B cell (primary cell): Measurements from ENCODE around the gene FALEC. TPM values are rescaled to one million over a fixed set of nuclear protein-coding genes. Genes with fewer than 3 reads are reported as not detected.

Experiments
- ATAC-seq: fragments of 200-7000 bp; cut with Tn5 transposase; one replicate; pipeline ENCODE4 v1.10.0; 2021; ENCODE audit warnings: low read depth, mild to moderate bottlenecking, moderate number of reproducible peaks, moderate library complexity
- CTCF ChIA-PET: fragments of 350-600 bp; sonication (Branson Sonifier 250); formaldehyde crosslinking; loops from one replicate; lab custom pipeline; 2021; ENCODE audit warnings: antibody characterized with exemption, inconsistent platforms; lab: Charles Lee
- POLR2A ChIA-PET: fragments of 350-600 bp; sonication (Branson Sonifier 250); formaldehyde crosslinking; loops from one replicate; lab custom pipeline; 2021; ENCODE audit warnings: antibody characterized with exemption; lab: Charles Lee
- DNase-seq: peaks from one replicate; pipeline ENCODE4 v3.0.0; 2013
- H2AFZ ChIP-seq: 2 replicates; pipeline ENCODE4 v1.6.1; 2012; ENCODE audit warnings: mild to moderate bottlenecking, low read depth, low read length; ENCODE audit not compliant: insufficient read depth, poor library complexity, severe bottlenecking
- H3K27ac ChIP-seq, 2 donors: 1 replicate in 1 of 2; 2 replicates in 1 of 2; pipeline ENCODE4 v1.5.1; 2012 to 2013; ENCODE audit warnings: low read length in 2 of 2, mild to moderate bottlenecking in 2 of 2, moderate library complexity in 1 of 2
- H3K27me3 ChIP-seq, 4 experiments: fragments of 200-600 bp in 1 of 4; sonication (generic) in 1 of 4; replicated peaks in 1 of 4; 1 replicate in 2 of 4; 2 replicates in 2 of 4; pipeline versions ENCODE4 v1.6.1 to v1.7.0; 2013 to 2016; ENCODE audit warnings: low read length in 3 of 4, mild to moderate bottlenecking in 2 of 4, mixed read lengths in 1 of 4, moderate library complexity in 1 of 4; ENCODE audit not compliant: insufficient read depth in 4 of 4, control insufficient read depth in 3 of 4; ENCODE audit errors: control extremely low read depth in 1 of 4
- H3K36me3 ChIP-seq, 2 experiments: replicated peaks in 1 of 2; 1 replicate in 1 of 2; 2 replicates in 1 of 2; pipeline versions ENCODE4 v1.6.1 to v1.7.1; 2013; ENCODE audit warnings: low read length in 1 of 2; ENCODE audit not compliant: insufficient read depth in 2 of 2, control insufficient read depth in 1 of 2; ENCODE audit errors: control extremely low read depth in 1 of 2, extremely low read depth in 1 of 2
- H3K4me1 ChIP-seq, 2 donors: fragments of 200-600 bp in 1 of 2; sonication (generic) in 1 of 2; 1 replicate in 1 of 2; 2 replicates in 1 of 2; pipeline versions ENCODE4 v1.5.1 to v1.6.1; 2013 to 2017; ENCODE audit warnings: low read length in 2 of 2; ENCODE audit not compliant: control insufficient read depth in 2 of 2, insufficient read depth in 2 of 2
- H3K4me2 ChIP-seq: replicated peaks from 2 replicates; pipeline ENCODE3; 2012; ENCODE audit warnings: mild to moderate bottlenecking, low read depth, low read length; ENCODE audit not compliant: poor library complexity, severe bottlenecking
- H3K4me3 ChIP-seq, 5 experiments: fragments of 200-600 bp in 1 of 5; sonication (generic) in 1 of 5; 1 replicate in 3 of 5; 2 replicates in 2 of 5; pipeline versions ENCODE4 v1.5.1 to v1.7.0; 2011 to 2016; ENCODE audit warnings: low read length in 4 of 5, mild to moderate bottlenecking in 4 of 5, low read depth in 2 of 5, control low read depth in 1 of 5, moderate library complexity in 1 of 5; ENCODE audit not compliant: insufficient read depth in 1 of 5; ENCODE audit errors: control extremely low read depth in 1 of 5, extremely low read depth in 1 of 5
- H3K79me2 ChIP-seq: fragments of 200-600 bp; sonication (generic); one replicate; pipeline ENCODE4 v1.6.0; 2016; ENCODE audit warnings: low read length; ENCODE audit not compliant: control insufficient read depth, insufficient read depth
- H3K9ac ChIP-seq: fragments of 200-600 bp; sonication (generic); 2 replicates; pipeline ENCODE4 v1.6.1; 2017; ENCODE audit warnings: mild to moderate bottlenecking, low read length, moderate library complexity
- H3K9me3 ChIP-seq, 3 donors: one replicate each; pipeline versions ENCODE4 v1.6.1 to v1.7.1; 2013; ENCODE audit warnings: low read length in 2 of 3; ENCODE audit not compliant: control insufficient read depth in 2 of 3, insufficient read depth in 1 of 3; ENCODE audit errors: control extremely low read depth in 1 of 3
- H4K20me1 ChIP-seq: 2 replicates; pipeline ENCODE4 v1.6.0; 2012; ENCODE audit warnings: mild to moderate bottlenecking, low read length; ENCODE audit not compliant: insufficient read depth, control insufficient read depth, poor library complexity, severe bottlenecking
- H3K27ac Mint-ChIP-seq: one replicate; pipeline ENCODE4 v1.8.0; 2021; ENCODE audit warnings: mixed read lengths
- H3K27me3 Mint-ChIP-seq: one replicate; pipeline ENCODE4 v1.8.0; 2021; ENCODE audit warnings: mixed read lengths
- H3K4me1 Mint-ChIP-seq: one replicate; pipeline ENCODE4 v1.8.0; 2021; ENCODE audit warnings: mixed read lengths
- H3K4me3 Mint-ChIP-seq: one replicate; pipeline ENCODE4 v1.8.0; 2021; ENCODE audit warnings: mixed read lengths
- H3K9me3 Mint-ChIP-seq: one replicate; pipeline ENCODE4 v1.8.0; 2022; ENCODE audit warnings: mixed read lengths; ENCODE audit not compliant: insufficient read depth
- EZH2 ChIP-seq: IDR thresholded peaks from 2 replicates; pipeline ENCODE4 v1.6.1; 2012; ENCODE audit warnings: borderline replicate concordance, low read depth, mild to moderate bottlenecking, moderate library complexity, low read length; ENCODE audit not compliant: insufficient read depth, poor library complexity, severe bottlenecking
- WGBS: methylation state at CpG from one replicate; pipeline ENCODE4 v1.1.5; 2013; ENCODE audit warnings: missing lambda C conversion rate; ENCODE audit not compliant: insufficient coverage; 5-methylcytosine and 5-hydroxymethylcytosine counted together
- intact Hi-C: fragments of 100-400 bp; cut with micrococcal nuclease; formaldehyde crosslinking; loops from one replicate; pipeline ENCODE4 v1.10.0; 2022
- polyA plus RNA-seq: library from polyadenylated mRNA; depleted of rRNA; stranded (reverse); fragments of >200 nt; gene quantifications from 2 replicates; pipeline ENCODE4 v1.2.3, GENCODE V29; 2012
- total RNA-seq, 2 donors: library from RNA; stranded (reverse); fragments of 120-200 nt in 1 of 2; gene quantifications; 1 replicate in 1 of 2; 2 replicates in 1 of 2; pipeline versions ENCODE4 v1.2.3 to v1.2.4, GENCODE V29; 2013 to 2022
- TF ChIP-seq, protein P1 (sequence below): fragments of 200-600 bp; IDR thresholded peaks from one replicate; pipeline ENCODE4 v1.8.0; 2022; ENCODE audit warnings: antibody characterized with exemption, mild to moderate bottlenecking

FALEC gene
- total and polyA plus RNA-seq, 2 donors (not counting 1 experiment from before 2014, with no cell fraction given): 1.1 to 2.6 TPM

DNA sequence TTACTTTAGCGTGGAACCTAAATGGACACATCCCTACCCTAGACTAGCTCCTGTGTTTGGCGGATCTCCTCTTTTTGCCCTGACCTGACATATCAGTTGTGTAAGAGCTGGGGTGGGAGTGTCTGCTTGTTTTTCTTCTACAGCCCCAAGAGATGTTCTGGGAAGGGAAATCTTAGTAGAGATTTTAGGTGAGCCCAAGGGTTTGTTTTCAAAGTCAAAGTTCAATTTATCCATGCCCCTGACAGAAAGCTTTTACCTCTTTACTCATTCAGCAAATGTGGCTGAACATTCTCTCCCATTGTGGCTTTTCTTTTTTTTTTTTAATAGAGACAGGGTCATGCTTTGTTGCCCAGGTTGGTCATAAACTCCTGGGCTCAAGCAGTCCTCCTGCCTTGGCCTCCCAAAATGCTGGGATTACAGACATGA lies 35.6 kb upstream of the FALEC start:
- H3K4me3 Mint-ChIP-seq: no peak overlapping the region
- H3K4me1 Mint-ChIP-seq: no peaks in the 10 kb centered on the region
- WGBS: no CpG with 5 or more reads among the region's 2 CpGs

DNA sequence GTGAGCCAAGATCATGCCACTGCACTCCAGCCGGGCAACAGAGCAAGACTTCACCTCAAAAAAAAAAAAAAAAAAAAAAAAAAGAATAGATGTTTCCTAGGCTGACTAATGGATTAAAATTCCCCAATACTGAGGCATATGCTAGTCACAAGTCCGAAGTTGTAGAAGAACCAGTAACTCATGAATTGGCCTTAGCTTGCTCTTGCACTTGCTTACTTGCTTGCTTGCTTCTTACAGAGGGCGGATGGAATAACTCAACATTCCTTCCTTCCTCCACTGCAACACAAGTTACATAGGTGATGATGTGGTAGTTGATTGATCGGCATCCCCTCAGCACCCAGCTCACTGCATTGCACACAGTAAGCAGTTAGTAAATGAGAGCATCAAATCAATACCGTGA lies 31.1 kb upstream of the FALEC start:
- H3K36me3 ChIP-seq: peaks cover 3 to 7% of the 10 kb centered on the region in 2 experiments
- ATAC-seq (no peak), DNase-seq (no peak)
- intact Hi-C loops: loop anchor here (10.0 kb wide), 1 partner anchor 680 kb away; the partner anchor contains the start of genes LYSMD1 and SCNM1
- peaks cover 7 to 10% of the 10 kb centered on the region in 2 donors for H3K4me1 ChIP-seq
- H3K27ac ChIP-seq: no peak overlapping the region
- no peak overlapping the region for H3K4me3 Mint-ChIP-seq
- H3K9me3 Mint-ChIP-seq: no peaks in the 10 kb centered on the region
- no peak overlapping the region for H3K4me2 ChIP-seq
- ChIA-PET CTCF (no interaction called here), POLR2A (interaction anchor here (0.7 kb wide), 1 partner anchor 418 kb away, joined by 9 read pairs; no protein-coding TSS in a partner anchor)
- no peaks in the 10 kb centered on the region for H3K9me3 ChIP-seq
- no peak overlapping the region for H3K27ac Mint-ChIP-seq
- 94% methylated on average over 2 of the region's 5 CpGs for WGBS
- peaks cover 13% of the 10 kb centered on the region for H3K79me2 ChIP-seq
- H3K27me3 Mint-ChIP-seq: no peaks in the 10 kb centered on the region
- no peaks in the 10 kb centered on the region for H3K27me3 ChIP-seq
- H3K9ac ChIP-seq: no peak overlapping the region
- no peak for TF ChIP-seq EZH2
- TF ChIP-seq, protein P1, sequence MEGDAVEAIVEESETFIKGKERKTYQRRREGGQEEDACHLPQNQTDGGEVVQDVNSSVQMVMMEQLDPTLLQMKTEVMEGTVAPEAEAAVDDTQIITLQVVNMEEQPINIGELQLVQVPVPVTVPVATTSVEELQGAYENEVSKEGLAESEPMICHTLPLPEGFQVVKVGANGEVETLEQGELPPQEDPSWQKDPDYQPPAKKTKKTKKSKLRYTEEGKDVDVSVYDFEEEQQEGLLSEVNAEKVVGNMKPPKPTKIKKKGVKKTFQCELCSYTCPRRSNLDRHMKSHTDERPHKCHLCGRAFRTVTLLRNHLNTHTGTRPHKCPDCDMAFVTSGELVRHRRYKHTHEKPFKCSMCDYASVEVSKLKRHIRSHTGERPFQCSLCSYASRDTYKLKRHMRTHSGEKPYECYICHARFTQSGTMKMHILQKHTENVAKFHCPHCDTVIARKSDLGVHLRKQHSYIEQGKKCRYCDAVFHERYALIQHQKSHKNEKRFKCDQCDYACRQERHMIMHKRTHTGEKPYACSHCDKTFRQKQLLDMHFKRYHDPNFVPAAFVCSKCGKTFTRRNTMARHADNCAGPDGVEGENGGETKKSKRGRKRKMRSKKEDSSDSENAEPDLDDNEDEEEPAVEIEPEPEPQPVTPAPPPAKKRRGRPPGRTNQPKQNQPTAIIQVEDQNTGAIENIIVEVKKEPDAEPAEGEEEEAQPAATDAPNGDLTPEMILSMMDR: no peak
- H4K20me1 ChIP-seq: no peaks in the 10 kb centered on the region
- no peak overlapping the region for H3K4me3 ChIP-seq
- peaks cover 16% of the 10 kb centered on the region for H3K4me1 Mint-ChIP-seq
- no peak overlapping the region for H2AFZ ChIP-seq

More for the DNA sequence above, 35.6 kb upstream of the FALEC start:
- TF ChIP-seq, protein P1: no peak
- TF ChIP-seq EZH2: no peak
- H3K9me3 ChIP-seq: no peaks in the 10 kb centered on the region
- no peaks in the 10 kb centered on the region for H3K4me1 ChIP-seq
- H3K4me3 ChIP-seq: no peak overlapping the region
- no peaks in the 10 kb centered on the region for H3K27me3 Mint-ChIP-seq
- intact Hi-C loops: loop anchor here (10.0 kb wide), 1 partner anchor 685 kb away; the partner anchor contains the start of genes LYSMD1 and SCNM1
- DNase-seq (no peak), ATAC-seq (no peak)
- H3K4me2 ChIP-seq: no peak overlapping the region
- CTCF ChIA-PET: no interaction called here
- no peak overlapping the region for H3K27ac ChIP-seq
- no peak overlapping the region for H3K27ac Mint-ChIP-seq
- no peaks in the 10 kb centered on the region for H3K27me3 ChIP-seq
- no peaks in the 10 kb centered on the region for H3K9me3 Mint-ChIP-seq
- POLR2A ChIA-PET: no interaction called here
- no peak overlapping the region for H3K9ac ChIP-seq
- H3K79me2 ChIP-seq: no peaks in the 10 kb centered on the region
- H4K20me1 ChIP-seq: no peaks in the 10 kb centered on the region
- H2AFZ ChIP-seq: no peak overlapping the region
- H3K36me3 ChIP-seq: no peaks in the 10 kb centered on the region
